Left colon (tissue), 2 donors: ENCODE results near the gene C5orf46. TPM values are rescaled to one million over a fixed set of nuclear protein-coding genes. Genes with fewer than 3 reads are reported as not detected.

Source experiments
- ATAC-seq: fragments of 200-7000 bp; cut with Tn5 transposase; one replicate; pipeline ENCODE4 v1.9.1; 2020; ENCODE audit warnings: mild to moderate bottlenecking, moderate library complexity
- DNase-seq, 2 donors: peaks; one replicate each; pipeline ENCODE4 v3.0.0-alpha.2; 2020
- intact Hi-C, 2 donors: fragments of 100-400 bp; cut with DNase I in 1 of 2; cut with micrococcal nuclease in 1 of 2; formaldehyde crosslinking; loops; one replicate each; pipeline versions ENCODE4 v1.11.2 to v1.14.0; 2022; cut with DNase I, micrococcal nuclease
- total RNA-seq, 2 donors: library from RNA; stranded (reverse); fragmentation: NEBNext Ultra II Directional; extraction: Animal tissue kit (Norgen Biotek cat#: 25700); gene quantifications; one replicate each; pipeline ENCODE4 v1.2.1, GENCODE V29; 2021
- donor health status: DM: no; HTN: no; CAD: no.
- donor health status: DM: yes; HTN: yes; CAD: no.

The C5orf46 gene
- total RNA-seq, 2 donors from 2014 or later, result not detected

GRCh38 chr5:147842869-147843268, 63.5 kb downstream of the C5orf46 start:
- no peak for DNase-seq
- intact Hi-C loops, result no loop called here
- no peak for ATAC-seq

Other genes with a start within 250 kb of the C5orf46 start
- gene JAKMIP2, start 123.8 kb downstream of the C5orf46 start, total RNA-seq, result 1 to 10 TPM in 1 of 2 donors, under 1 TPM in 1; 0.49 to 1.1 TPM
- 100 to 1,000 TPM; 275 to 368 TPM for gene SPINK1, start 74.9 kb downstream of the C5orf46 start, total RNA-seq
- not detected for gene SCGB3A2, start 27.8 kb downstream of the C5orf46 start, total RNA-seq
- gene SPINK5, start 157.4 kb upstream of the C5orf46 start, total RNA-seq, result 10 to 100 TPM; 12.8 to 32.6 TPM